ENCODE measurements around the gene MYO3B. TPM values are rescaled to one million over a fixed set of nuclear protein-coding genes. Genes with fewer than 3 reads are reported as not detected.
A peak's percentile ranks its signal among the peaks of the same experiment; 100 is the strongest.

The MYO3B gene
- polyA plus RNA-seq, 1 of the 3 experiments (the other 2 are of a cell fraction), result not detected

- POLR2A ChIA-PET, result no interaction called here
Observed at GRCh38 chr2:170176212-170176611, 1.7 kb upstream of the MYO3B start.

GRCh38 chr2:170180031-170180566 lies 2.2 kb downstream of the MYO3B start:
- Histone ChIP-seq H3K79me2 (ENCODE audit: insufficient read depth) (no peaks in the 10 kb centered on the region), H3K4me2 (no peak overlapping the region), H4K20me1 (ENCODE audit: insufficient read depth) (no peaks in the 10 kb centered on the region), H3K9ac (no peak overlapping the region), H3K4me3 (ENCODE audit: low read depth in 2 of 2, low read length in 1 of 2) (no peak overlapping the region), H3K27me3 (ENCODE audit: insufficient read depth) (no peaks in the 10 kb centered on the region), H3F3A (replicated peaks; ENCODE audit: insufficient read depth) (no peaks in the 10 kb centered on the region), H3K27ac (ENCODE audit: low read depth in 2 of 2, low read length in 1 of 2) (no peak overlapping the region), H2AFZ (ENCODE audit: low read depth) (no peak overlapping the region), H3K36me3 (replicated peaks in 1 of 2; ENCODE audit: control insufficient read depth in 1 of 2, insufficient read depth in 2 of 2, low read length in 1 of 2) (peaks cover 0 to 3% of the 10 kb centered on the region in 2 experiments), H3K4me1 (ENCODE audit: control insufficient read depth in 1 of 2, insufficient read depth in 2 of 2, low read depth in 1 of 2, low read length in 1 of 2) (peaks cover 10 to 23% of the 10 kb centered on the region in 2 experiments), H3K9me2 (no peaks in the 10 kb centered on the region), H3K9me3 (no peaks in the 10 kb centered on the region)
- ChIA-PET POLR2A (no interaction called here), CTCF (no interaction called here)
- no peak for DNase-seq
- TF ChIP-seq USF1 (IDR thresholded peaks at IDR 0.05; ENCODE audit: borderline replicate concordance, low read depth) (no peak), FOXJ3 (CRISPR knock-in tag; IDR thresholded peaks at IDR 0.05) (no peak), POLR2AphosphoS5 (IDR thresholded peaks at IDR 0.05; ENCODE audit: low read depth, low read length) (no peak), IRF3 (IDR thresholded peaks at IDR 0.05; ENCODE audit: low read depth, low read length) (no peak), TEAD4 (IDR thresholded peaks at IDR 0.05; ENCODE audit: borderline replicate concordance, insufficient read depth) (no peak), ZBTB33 (IDR thresholded peaks at IDR 0.05; ENCODE audit: borderline replicate concordance, low read depth) (no peak), GABPA (IDR thresholded peaks at IDR 0.05; ENCODE audit: low read depth) (no peak), NRF1 (IDR thresholded peaks at IDR 0.05; ENCODE audit: low read depth, low read length) (no peak), MAX (IDR thresholded peaks at IDR 0.05; ENCODE audit: low read depth) (no peak)
- WGBS (ENCODE audit: low lambda C conversion rate), result 94% methylated on average over 3 of the region's 3 CpGs

More at GRCh38 chr2:170176212-170176611, 1.7 kb upstream of the MYO3B start:
- Histone ChIP-seq H3F3A (replicated peaks; ENCODE audit: insufficient read depth) (no peaks in the 10 kb centered on the region), H3K9me3 (no peaks in the 10 kb centered on the region), H3K4me1 (ENCODE audit: control insufficient read depth in 1 of 2, insufficient read depth in 2 of 2, low read depth in 1 of 2, low read length in 1 of 2) (peaks cover 10 to 23% of the 10 kb centered on the region in 2 experiments), H3K27me3 (ENCODE audit: insufficient read depth) (no peaks in the 10 kb centered on the region), H4K20me1 (ENCODE audit: insufficient read depth) (no peaks in the 10 kb centered on the region), H3K9me2 (no peaks in the 10 kb centered on the region), H3K79me2 (ENCODE audit: insufficient read depth) (no peaks in the 10 kb centered on the region), H3K36me3 (replicated peaks in 1 of 2; ENCODE audit: control insufficient read depth in 1 of 2, insufficient read depth in 2 of 2, low read length in 1 of 2) (no peaks in the 10 kb centered on the region), H3K9ac (no peak overlapping the region), H3K27ac (ENCODE audit: low read depth in 2 of 2, low read length in 1 of 2) (peak overlapping the region in 1 of 2 experiments; percentile 24; a peak in 2 of 4 replicates), H3K4me2 (no peak overlapping the region), H3K4me3 (ENCODE audit: low read depth in 2 of 2, low read length in 1 of 2) (no peak overlapping the region), H2AFZ (ENCODE audit: low read depth) (no peak overlapping the region)
- TF ChIP-seq NFIC (IDR thresholded peaks at IDR 0.05; ENCODE audit: borderline replicate concordance) (no peak), CHD2 (IDR thresholded peaks at IDR 0.05; ENCODE audit: low read length, partially characterized antibody) (peak; percentile 68), MXI1 (IDR thresholded peaks at IDR 0.05; ENCODE audit: low read depth, low read length) (0 out of 2 replicates have a peak, but pooled peaks have one; percentile 19), CTCF (IDR thresholded peaks at IDR 0.05) (no peak), RCOR1 (IDR thresholded peaks at IDR 0.05; ENCODE audit: low read length) (peak; percentile 81; the same call in 1 of the 2 replicates), EP300 (IDR thresholded peaks at IDR 0.05; ENCODE audit: borderline replicate concordance in 1 of 2, low read depth in 1 of 2, low read length in 1 of 2) (peak in 1 of 2 experiments; percentile 88; a peak in 2 of 4 replicates)
- CTCF ChIA-PET, result interaction anchor here (1.0 kb wide), 1 partner anchor 13 kb away, joined by 5 read pairs; no protein-coding TSS in a partner anchor
- DNase-seq, result peak; percentile 65
- WGBS (ENCODE audit: low lambda C conversion rate), result 59% methylated on average over 6 of the region's 6 CpGs

Measured in SK-N-SH (cell line).